HCT116 (cell line): ENCODE results near the gene CDC42EP5. TPM values are rescaled to one million over a fixed set of nuclear protein-coding genes. Genes with fewer than 3 reads are reported as not detected.

ENCODE experiments used
- ATAC-seq: fragments of 200-7000 bp; cut with Tn5 transposase; 2 replicates; pipeline ENCODE4 v1.9.1; 2020; ENCODE audit warnings: mild to moderate bottlenecking, moderate library complexity
- BruUV-seq: library from RNA; stranded (reverse); fragments of 400-500 nt; replicated peaks from 2 replicates; lab custom pipeline; 2021; lab: Mats Ljungman, UMichigan
- CTCF ChIA-PET: fragments of 300-600 bp; sonication (Branson Sonifier 250); formaldehyde crosslinking; loops from one replicate; lab custom pipeline; 2021; ENCODE audit warnings: antibody characterized with exemption; lab: Charles Lee
- POLR2A ChIA-PET: fragments of 300-600, 350-600 bp; sonication (Branson Sonifier 250); formaldehyde crosslinking; loops from one replicate; lab custom pipeline; 2021; ENCODE audit warnings: antibody characterized with exemption; lab: Charles Lee
- RAD21 ChIA-PET, 2 experiments: fragments of 300-600 bp; sonication (Branson Sonifier 250); formaldehyde crosslinking; loops; one replicate each; lab custom pipeline; 2023; ENCODE audit warnings: low total read pairs in 2 of 2; ENCODE audit not compliant: uncharacterized antibody in 2 of 2, unreplicated experiment in 2 of 2, low non-redundant PET in 1 of 2; lab: Charles Lee
- DNase-seq: peaks from one replicate; pipeline ENCODE4 v3.0.0-alpha.2; 2010; ENCODE audit warnings: low read depth, low spot score
- H2AFZ ChIP-seq: fragments of 200-600 bp; shearing (Covaris generic), sonication (generic); 2 replicates; pipeline ENCODE4 v1.6.1; 2017; ENCODE audit warnings: low read depth, mixed run types, mixed read lengths, antibody characterized with exemption, low read length; ENCODE audit not compliant: poor library complexity, severe bottlenecking
- H3K27ac ChIP-seq: 2 replicates; pipeline ENCODE4 v1.5.1; 2012; ENCODE audit warnings: low read depth, low read length
- H3K27me3 ChIP-seq: fragments of 200-600 bp; sonication (generic); 2 replicates; pipeline ENCODE4 v1.6.1; 2016; ENCODE audit warnings: mixed run types, low read length, mixed read lengths; ENCODE audit not compliant: insufficient read depth
- H3K36me3 ChIP-seq, 2 experiments: fragments of 200-500 bp in 1 of 2; fragments of 200-600 bp in 1 of 2; sonication (Bioruptor generic) in 1 of 2; sonication (generic) in 1 of 2; 2 replicates each; pipeline versions ENCODE4 v1.5.1 to v1.6.1; 2014 to 2016; ENCODE audit warnings: low read length in 2 of 2, inconsistent platforms in 1 of 2, mixed read lengths in 1 of 2, mixed run types in 1 of 2; ENCODE audit not compliant: insufficient read depth in 2 of 2, control insufficient read depth in 1 of 2
- H3K4me1 ChIP-seq, 2 experiments: fragments of 200-600 bp in 1 of 2; sonication (generic) in 1 of 2; 2 replicates each; pipeline versions ENCODE4 v1.5.1 to v1.6.1; 2012 to 2017; ENCODE audit warnings: low read length in 2 of 2, inconsistent platforms in 1 of 2, mild to moderate bottlenecking in 1 of 2, mixed read lengths in 1 of 2, mixed run types in 1 of 2, moderate library complexity in 1 of 2; ENCODE audit not compliant: insufficient read depth in 2 of 2, control insufficient read depth in 1 of 2
- H3K4me2 ChIP-seq: fragments of 200-600 bp; sonication (generic); 2 replicates; pipeline ENCODE4 v1.6.1; 2017; ENCODE audit warnings: mixed run types, low read length, mixed read lengths
- H3K4me3 ChIP-seq, 2 experiments: fragments of 200-600 bp in 1 of 2; sonication (generic) in 1 of 2; replicated peaks in 1 of 2; 2 replicates each; pipeline ENCODE4 v1.5.1; 2011 to 2016; ENCODE audit warnings: low read length in 2 of 2, control low read depth in 1 of 2, low read depth in 1 of 2, mild to moderate bottlenecking in 1 of 2, mixed read lengths in 1 of 2, mixed run types in 1 of 2
- H3K79me2 ChIP-seq: fragments of 200-600 bp; sonication (generic); 2 replicates; pipeline ENCODE4 v1.6.1; 2017; ENCODE audit warnings: mild to moderate bottlenecking, mixed run types, low read length, moderate library complexity, mixed read lengths; ENCODE audit not compliant: insufficient read depth
- H3K9ac ChIP-seq: fragments of 200-600 bp; sonication (generic); 2 replicates; pipeline ENCODE4 v1.6.1; 2016; ENCODE audit warnings: low read length, mixed read lengths
- H3K9me2 ChIP-seq: fragments of 200-600 bp; sonication (generic), shearing (Covaris generic); 2 replicates; pipeline ENCODE4 v1.6.1; 2017; ENCODE audit warnings: mixed run types, mild to moderate bottlenecking, moderate library complexity; ENCODE audit not compliant: insufficient read depth
- H3K9me3 ChIP-seq, 2 experiments: fragments of 200-500 bp in 1 of 2; fragments of 200-600 bp in 1 of 2; sonication (Bioruptor generic) in 1 of 2; sonication (generic) in 1 of 2; 2 replicates each; pipeline ENCODE4 v1.6.1; 2014 to 2017; ENCODE audit warnings: low read length in 2 of 2, mixed read lengths in 2 of 2, inconsistent platforms in 1 of 2, low read depth in 1 of 2, mild to moderate bottlenecking in 1 of 2, mixed run types in 1 of 2, moderate library complexity in 1 of 2; ENCODE audit not compliant: control insufficient read depth in 1 of 2, insufficient read depth in 1 of 2
- H4K20me1 ChIP-seq: fragments of 200-600 bp; sonication (generic), shearing (Covaris generic); 2 replicates; pipeline ENCODE4 v1.6.1; 2017; ENCODE audit warnings: mixed run types, mild to moderate bottlenecking, moderate library complexity; ENCODE audit not compliant: insufficient read depth
- ATF3 ChIP-seq: IDR thresholded peaks from 2 replicates; pipeline ENCODE4 v1.6.1; 2012
- CBX3 ChIP-seq: IDR thresholded peaks from 2 replicates; pipeline ENCODE4 v1.6.1; 2012; ENCODE audit warnings: low read depth
- EGR1 ChIP-seq: IDR thresholded peaks from 2 replicates; pipeline ENCODE4 v1.6.1; 2012; ENCODE audit warnings: low read depth
- ELF1 ChIP-seq: IDR thresholded peaks from 2 replicates; pipeline ENCODE4 v1.6.1; 2012; ENCODE audit warnings: low read depth, borderline replicate concordance
- EZH2phosphoT487 ChIP-seq: fragments of 200-600 bp; IDR thresholded peaks from 2 replicates; pipeline ENCODE4 v1.6.1; 2018; ENCODE audit warnings: antibody characterized with exemption, borderline replicate concordance
- FOSL1 ChIP-seq: IDR thresholded peaks from 2 replicates; pipeline ENCODE4 v1.6.1; 2012; ENCODE audit warnings: low read depth
- RAD21 ChIP-seq: IDR thresholded peaks from 2 replicates; pipeline ENCODE4 v1.6.1; 2012; ENCODE audit warnings: low read depth, mild to moderate bottlenecking
- SIN3A ChIP-seq: IDR thresholded peaks from 2 replicates; pipeline ENCODE4 v1.6.1; 2012; ENCODE audit warnings: low read depth
- SRF ChIP-seq: IDR thresholded peaks from 2 replicates; pipeline ENCODE4 v1.6.1; 2012; ENCODE audit warnings: low read depth
- ZFX ChIP-seq: fragments of 450-650 bp; IDR thresholded peaks from 2 replicates; pipeline ENCODE4 v1.6.1; 2017
- ZNF274 ChIP-seq: fragments of 200-500 bp; sonication (Bioruptor generic); IDR thresholded peaks from 2 replicates; pipeline ENCODE4 v1.6.1; 2014; ENCODE audit warnings: mild to moderate bottlenecking, low read depth, low read length, inconsistent platforms
- intact Hi-C: fragments of 100-400 bp; cut with micrococcal nuclease; formaldehyde crosslinking; loops from 2 replicates; pipeline ENCODE4 v1.10.0; 2022
- total RNA-seq: library from RNA; stranded (reverse); gene quantifications from one replicate; pipeline ENCODE4 v1.2.1, GENCODE V29; 2021; ENCODE audit not compliant: unreplicated experiment

CDC42EP5 gene
- total RNA-seq, 1 experiment from 2014 or later = 0.64 TPM

DNA sequence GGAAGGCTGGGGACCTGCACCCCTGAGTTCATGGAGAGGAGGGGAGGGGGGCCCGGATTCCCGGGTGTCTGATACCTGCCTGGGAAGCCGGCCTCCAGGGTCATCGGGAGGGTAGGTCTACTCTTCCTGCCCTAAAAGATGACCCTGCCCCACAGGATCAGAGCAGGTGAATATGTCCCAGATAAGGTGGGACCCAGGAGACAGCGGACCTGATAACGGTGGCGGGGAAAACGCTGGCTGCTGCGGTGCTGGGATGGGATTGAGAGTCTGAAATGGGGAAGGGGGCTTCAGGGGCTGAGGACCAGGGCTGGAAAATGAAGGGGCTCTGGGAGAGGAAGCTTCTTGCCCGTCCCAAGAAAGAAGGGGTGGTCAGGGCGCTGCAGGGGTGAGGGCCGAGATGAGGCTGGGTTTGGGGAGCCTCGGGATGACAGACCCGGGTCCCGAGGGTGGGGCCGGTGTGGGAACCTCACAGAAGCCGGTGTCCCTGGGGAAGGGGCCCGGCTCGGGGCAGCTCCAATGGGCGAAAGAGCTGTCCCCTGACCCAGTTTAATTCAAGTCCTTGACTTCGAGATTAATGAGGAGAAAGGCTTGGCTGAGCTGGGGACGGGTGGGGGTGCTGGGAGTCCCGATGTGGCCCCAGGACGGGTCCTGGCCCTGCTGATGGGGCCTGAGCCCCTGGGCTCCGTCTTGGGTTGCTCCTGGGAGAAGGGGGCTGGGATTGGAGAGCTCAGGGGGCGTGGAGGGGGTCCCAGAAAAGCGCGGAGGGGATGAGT is 57.0 kb downstream of the CDC42EP5 start:
- ChIA-PET POLR2A (no interaction called here), RAD21 (no interaction called here), CTCF (no interaction called here)
- Histone ChIP-seq H4K20me1 (no peaks in the 10 kb centered on the region), H3K4me1 (peaks cover 0 to 8% of the 10 kb centered on the region in 2 experiments; a peak in 1 of 4 replicates), H3K79me2 (no peaks in the 10 kb centered on the region), H3K9ac (no peak overlapping the region), H3K9me2 (no peaks in the 10 kb centered on the region), H3K9me3 (no peaks in the 10 kb centered on the region), H3K4me3 (no peak overlapping the region), H3K27me3 (peaks cover 1% of the 10 kb centered on the region; the same call in 1 of the 2 replicates), H3K4me2 (no peak overlapping the region), H3K27ac (no peak overlapping the region), H3K36me3 (no peaks in the 10 kb centered on the region), H2AFZ (no peak overlapping the region)
- no peak for ATAC-seq
- no TSS peak for BruUV-seq
- TF ChIP-seq RAD21 (no peak), ZFX (no peak), ZNF274 (no peak), CBX3 (no peak), SRF (no peak), SIN3A (no peak), EGR1 (no peak), EZH2phosphoT487 (no peak), FOSL1 (no peak), ATF3 (no peak), ELF1 (no peak)
- DNase-seq = no peak
- intact Hi-C loops = no loop called here
